IMR-90 (cell line): ENCODE results near the gene CFAP69. TPM values are rescaled to one million over a fixed set of nuclear protein-coding genes. Genes with fewer than 3 reads are reported as not detected.

Experiments
- ATAC-seq: fragments of 200-7000 bp; cut with Tn5 transposase; 2 replicates; pipeline ENCODE4 v1.9.1; 2020; ENCODE audit warnings: low read depth, mild to moderate bottlenecking, moderate library complexity
- BruUV-seq: library from RNA; stranded (reverse); fragments of 400-500 nt; replicated peaks from 2 replicates; lab custom pipeline; 2021; lab: Mats Ljungman, UMichigan
- CTCF ChIA-PET: fragments of 300-600 bp; formaldehyde crosslinking; extraction: SDS; loops from one replicate; lab custom pipeline; 2021; ENCODE audit warnings: antibody characterized with exemption; lab: Yijun Ruan, JAX
- POLR2A ChIA-PET: fragments of 300-600 bp; sonication (Branson Sonifier 250); formaldehyde crosslinking; loops from one replicate; lab custom pipeline; 2022; ENCODE audit warnings: antibody characterized with exemption; ENCODE audit not compliant: unreplicated experiment; lab: Charles Lee
- DNase-seq: peaks from one replicate; pipeline ENCODE4 v3.0.0; 2013
- H2AFZ ChIP-seq: replicated peaks from 2 replicates; pipeline ENCODE3; 2013; ENCODE audit warnings: low read length, mild to moderate bottlenecking; ENCODE audit not compliant: poor library complexity
- H2AK5ac ChIP-seq: 2 replicates; pipeline ENCODE4 v1.6.1; 2013; ENCODE audit warnings: low read depth, low read length, inconsistent platforms
- H2AK9ac ChIP-seq: replicated peaks from 2 replicates; pipeline ENCODE3; 2013; ENCODE audit warnings: mild to moderate bottlenecking, low read depth, low read length, moderate library complexity; ENCODE audit not compliant: poor library complexity
- H2BK120ac ChIP-seq: 2 replicates; pipeline ENCODE4 v1.6.1; 2013; ENCODE audit warnings: low read depth, low read length, inconsistent platforms
- H2BK15ac ChIP-seq: 3 replicates; pipeline ENCODE4 v1.6.1; 2013; ENCODE audit warnings: low read depth, low read length, inconsistent platforms
- H2BK20ac ChIP-seq: 2 replicates; pipeline ENCODE4 v1.6.1; 2013; ENCODE audit warnings: low read depth, mild to moderate bottlenecking, inconsistent platforms, low read length, moderate library complexity
- H2BK5ac ChIP-seq: 2 replicates; pipeline ENCODE4 v1.6.1; 2013; ENCODE audit warnings: mild to moderate bottlenecking, low read depth, low read length, inconsistent platforms; ENCODE audit not compliant: poor library complexity, severe bottlenecking
- H3K14ac ChIP-seq: replicated peaks from 2 replicates; pipeline ENCODE4 v1.6.1; 2013; ENCODE audit warnings: low read depth, low read length, inconsistent platforms
- H3K18ac ChIP-seq: 2 replicates; pipeline ENCODE4 v1.6.1; 2013; ENCODE audit warnings: low read depth, low read length, control low read depth
- H3K23ac ChIP-seq: 2 replicates; pipeline ENCODE4 v1.6.1; 2013; ENCODE audit warnings: low read depth, low read length, inconsistent platforms
- H3K27ac ChIP-seq: 2 replicates; pipeline ENCODE4 v1.5.1; 2013; ENCODE audit warnings: mild to moderate bottlenecking, control low read depth, low read length; ENCODE audit not compliant: insufficient read depth
- H3K27me3 ChIP-seq: 2 replicates; pipeline ENCODE4 v1.6.1; 2013; ENCODE audit warnings: low read length; ENCODE audit not compliant: control insufficient read depth, insufficient read depth
- H3K36me3 ChIP-seq: 2 replicates; pipeline ENCODE4 v1.6.1; 2013; ENCODE audit warnings: low read length, mixed read lengths; ENCODE audit not compliant: control insufficient read depth, insufficient read depth
- H3K4ac ChIP-seq: 2 replicates; pipeline ENCODE4 v1.6.1; 2013; ENCODE audit warnings: low read depth, low read length, inconsistent platforms
- H3K4me1 ChIP-seq: 2 replicates; pipeline ENCODE4 v1.6.1; 2013; ENCODE audit warnings: low read length, mixed read lengths; ENCODE audit not compliant: control insufficient read depth, insufficient read depth
- H3K4me2 ChIP-seq: 2 replicates; pipeline ENCODE4 v1.6.1; 2013; ENCODE audit warnings: low read depth, mild to moderate bottlenecking, control low read depth, low read length, moderate library complexity
- H3K4me3 ChIP-seq: 2 replicates; pipeline ENCODE4 v1.5.1; 2013; ENCODE audit warnings: low read depth, mild to moderate bottlenecking, control low read depth, low read length, moderate library complexity; ENCODE audit not compliant: insufficient read depth
- H3K56ac ChIP-seq: 2 replicates; pipeline ENCODE4 v1.6.1; 2013; ENCODE audit warnings: low read length, inconsistent platforms; ENCODE audit not compliant: insufficient read depth; ENCODE audit errors: extremely low read depth
- H3K79me1 ChIP-seq, 2 experiments: 2 replicates each; pipeline ENCODE4 v1.6.1; 2013; ENCODE audit warnings: low read length in 2 of 2, inconsistent platforms in 1 of 2, low read depth in 1 of 2
- H3K9ac ChIP-seq: 2 replicates; pipeline ENCODE4 v1.6.1; 2013; ENCODE audit warnings: low read depth, low read length, control low read depth
- H3K9me1 ChIP-seq: 2 replicates; pipeline ENCODE4 v1.6.1; 2013; ENCODE audit warnings: low read length, inconsistent platforms; ENCODE audit not compliant: insufficient read depth
- H3K9me3 ChIP-seq: 2 replicates; pipeline ENCODE4 v1.6.1; 2013; ENCODE audit warnings: low read length; ENCODE audit not compliant: control insufficient read depth, insufficient read depth
- H4K20me1 ChIP-seq: 2 replicates; pipeline ENCODE4 v1.6.1; 2013; ENCODE audit warnings: low read length, inconsistent platforms; ENCODE audit not compliant: insufficient read depth
- H4K5ac ChIP-seq: 2 replicates; pipeline ENCODE4 v1.6.1; 2013; ENCODE audit warnings: mild to moderate bottlenecking, low read depth, low read length, control low read depth
- H4K8ac ChIP-seq, 2 experiments: 2 replicates each; pipeline ENCODE4 v1.6.1; 2013; ENCODE audit warnings: low read depth in 2 of 2, low read length in 2 of 2, control low read depth in 1 of 2, inconsistent platforms in 1 of 2
- H4K91ac ChIP-seq: 2 replicates; pipeline ENCODE4 v1.6.1; 2013; ENCODE audit warnings: low read depth, low read length, inconsistent platforms; ENCODE audit not compliant: insufficient read depth
- BHLHE40 ChIP-seq: fragments of 150-350 bp; IDR thresholded peaks from 2 replicates; pipeline ENCODE4 v1.6.1; 2016; ENCODE audit warnings: mild to moderate bottlenecking, low read depth, low read length
- CEBPB ChIP-seq: IDR thresholded peaks from 2 replicates; pipeline ENCODE4 v1.6.1; 2012; ENCODE audit warnings: low read depth, low read length, improper control_type of control experiment
- CHD1 ChIP-seq: IDR thresholded peaks from 2 replicates; pipeline ENCODE4 v1.6.1; 2012; ENCODE audit warnings: low read depth, low read length, improper control_type of control experiment
- FOS ChIP-seq: fragments of 150-350 bp; IDR thresholded peaks from 2 replicates; pipeline ENCODE4 v1.6.1; 2016; ENCODE audit warnings: low read depth, low read length
- MAFK ChIP-seq: IDR thresholded peaks from 2 replicates; pipeline ENCODE4 v1.6.1; 2012; ENCODE audit warnings: low read depth, low read length, improper control_type of control experiment
- MAZ ChIP-seq: IDR thresholded peaks from 2 replicates; pipeline ENCODE4 v1.6.1; 2012; ENCODE audit warnings: low read depth, mild to moderate bottlenecking, low read length, improper control_type of control experiment, moderate library complexity, borderline replicate concordance
- MXI1 ChIP-seq: IDR thresholded peaks from 2 replicates; pipeline ENCODE4 v1.6.1; 2012; ENCODE audit warnings: low read depth, mild to moderate bottlenecking, low read length, moderate library complexity, borderline replicate concordance
- NFE2L2 ChIP-seq: fragments of 150-350 bp; IDR thresholded peaks from 2 replicates; pipeline ENCODE4 v1.6.1; 2016; ENCODE audit warnings: low read depth, mild to moderate bottlenecking, low read length
- POLR2A ChIP-seq: IDR thresholded peaks from 2 replicates; pipeline ENCODE4 v1.6.1; 2012; ENCODE audit warnings: mild to moderate bottlenecking, low read depth, low read length
- RAD21 ChIP-seq: IDR thresholded peaks from 2 replicates; pipeline ENCODE4 v1.6.1; 2012; ENCODE audit warnings: low read length, improper control_type of control experiment
- RCOR1 ChIP-seq: IDR thresholded peaks from 2 replicates; pipeline ENCODE4 v1.6.1; 2012; ENCODE audit warnings: mild to moderate bottlenecking, low read length, improper control_type of control experiment; ENCODE audit not compliant: insufficient replicate concordance
- RFX5 ChIP-seq: IDR thresholded peaks from 2 replicates; pipeline ENCODE4 v1.8.0; 2012; ENCODE audit warnings: low read depth, mild to moderate bottlenecking, low read length, moderate library complexity
- SMC3 ChIP-seq: fragments of 150-350 bp; IDR thresholded peaks from 2 replicates; pipeline ENCODE4 v1.6.1; 2016; ENCODE audit warnings: low read depth, mild to moderate bottlenecking, antibody characterized with exemption, low read length, moderate library complexity
- dilution Hi-C: fragments of 300-500 bp; cut with HindIII; formaldehyde crosslinking; loops from one replicate; pipeline ENCODE4 v1.14.3; 2018; ENCODE audit warnings: low sequenced_read_pairs; ENCODE audit not compliant: unreplicated experiment
- in situ Hi-C: fragments of 300-500 bp; cut with MboI; formaldehyde crosslinking; loops from 3 replicates; pipeline ENCODE4 v1.14.3; 2019; ENCODE audit warnings: low sequenced_read_pairs, inconsistent platforms, mixed read lengths
- intact Hi-C: fragments of 100-400 bp; cut with micrococcal nuclease; formaldehyde crosslinking; loops from 2 replicates; pipeline ENCODE4 v1.10.0; 2022
- polyA plus RNA-seq, 3 experiments: library from polyadenylated mRNA; depleted of rRNA; stranded (reverse); fragments of >200 nt; gene quantifications; 2 replicates each; pipeline ENCODE4 v1.2.3, GENCODE V29; 2012; ENCODE audit warnings: low replicate concordance in 1 of 3
- total RNA-seq: library from RNA; depleted of rRNA; stranded (reverse); fragments of >200 nt; gene quantifications from 2 replicates; pipeline ENCODE4 v1.2.3, GENCODE V29; 2012
- TF ChIP-seq, protein P1 (sequence below): conservative IDR thresholded peaks from 2 replicates; pipeline ENCODE4 v1.5.1; 2012; ENCODE audit warnings: mild to moderate bottlenecking, low read depth, low read length, improper control_type of control experiment
- TF ChIP-seq, protein P2 (sequence below): fragments of 150-350 bp; IDR thresholded peaks from 2 replicates; pipeline ENCODE4 v1.6.1; 2017; ENCODE audit warnings: mild to moderate bottlenecking, antibody characterized with exemption, low read length, low read depth
- TF ChIP-seq, protein P3 (sequence below): fragments of 150-350 bp; IDR thresholded peaks from 2 replicates; pipeline ENCODE4 v1.6.1; 2016; ENCODE audit warnings: low read depth, mild to moderate bottlenecking, low read length, moderate library complexity, borderline replicate concordance

CFAP69 gene
- total and polyA plus RNA-seq, 2 of the 4 experiments (the other 2 are of a cell fraction) = 0.72 to 0.86 TPM

DNA sequence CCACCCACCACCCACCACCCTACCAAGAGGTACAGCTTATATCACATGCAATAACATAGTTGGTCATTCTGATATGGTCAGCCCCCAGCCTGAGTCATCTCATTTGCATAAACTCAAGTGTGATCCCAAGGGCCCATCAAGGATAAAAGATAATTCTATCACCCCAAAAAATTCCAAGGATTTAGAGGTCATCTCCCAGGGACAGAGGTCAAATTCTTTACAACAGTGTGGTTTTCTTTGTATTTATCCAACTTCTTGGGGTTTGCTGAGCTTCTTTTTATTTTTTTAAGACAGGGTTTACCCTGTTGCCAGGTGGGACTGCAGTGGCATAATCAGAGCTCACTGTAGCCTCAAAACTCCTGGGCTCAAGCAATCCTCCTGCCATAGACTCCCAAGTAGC, 92.1 kb downstream of the CFAP69 start:
- Histone ChIP-seq H3K27ac (no peak overlapping the region), H2BK120ac (no peak overlapping the region), H2AK5ac (no peak overlapping the region), H2BK20ac (no peak overlapping the region), H3K4me3 (no peak overlapping the region), H3K14ac (no peak overlapping the region), H3K36me3 (no peaks in the 10 kb centered on the region), H3K9ac (no peak overlapping the region), H3K23ac (no peak overlapping the region), H2BK5ac (no peak overlapping the region), H4K20me1 (no peaks in the 10 kb centered on the region), H3K27me3 (peaks cover under 1% of the 10 kb centered on the region; the same call in 1 of the 2 replicates), H3K56ac (no peak overlapping the region), H4K5ac (no peak overlapping the region), H3K9me3 (no peaks in the 10 kb centered on the region), H4K91ac (no peak overlapping the region), H2AFZ (no peak overlapping the region), H2BK15ac (no peak overlapping the region), H3K4me1 (no peaks in the 10 kb centered on the region), H3K18ac (no peak overlapping the region), H2AK9ac (no peak overlapping the region), H3K4ac (no peak overlapping the region), H3K9me1 (no peaks in the 10 kb centered on the region), H3K79me1 (no peaks in the 10 kb centered on the region), H3K4me2 (no peak overlapping the region), H4K8ac (no peak overlapping the region)
- dilution Hi-C loops (no loop called here), in situ Hi-C loops (no loop called here), intact Hi-C loops (no loop called here)
- BruUV-seq = no TSS peak
- ATAC-seq (peak; percentile 27; the same call in 1 of the 2 replicates), DNase-seq (no peak)
- TF ChIP-seq SMC3 (no peak), CHD1 (no peak), MXI1 (no peak), BHLHE40 (no peak), NFE2L2 (no peak), RFX5 (no peak), RCOR1 (no peak), CEBPB (no peak), POLR2A (no peak), MAFK (no peak), FOS (no peak), MAZ (no peak), RAD21 (no peak)
- TF ChIP-seq, protein P1, sequence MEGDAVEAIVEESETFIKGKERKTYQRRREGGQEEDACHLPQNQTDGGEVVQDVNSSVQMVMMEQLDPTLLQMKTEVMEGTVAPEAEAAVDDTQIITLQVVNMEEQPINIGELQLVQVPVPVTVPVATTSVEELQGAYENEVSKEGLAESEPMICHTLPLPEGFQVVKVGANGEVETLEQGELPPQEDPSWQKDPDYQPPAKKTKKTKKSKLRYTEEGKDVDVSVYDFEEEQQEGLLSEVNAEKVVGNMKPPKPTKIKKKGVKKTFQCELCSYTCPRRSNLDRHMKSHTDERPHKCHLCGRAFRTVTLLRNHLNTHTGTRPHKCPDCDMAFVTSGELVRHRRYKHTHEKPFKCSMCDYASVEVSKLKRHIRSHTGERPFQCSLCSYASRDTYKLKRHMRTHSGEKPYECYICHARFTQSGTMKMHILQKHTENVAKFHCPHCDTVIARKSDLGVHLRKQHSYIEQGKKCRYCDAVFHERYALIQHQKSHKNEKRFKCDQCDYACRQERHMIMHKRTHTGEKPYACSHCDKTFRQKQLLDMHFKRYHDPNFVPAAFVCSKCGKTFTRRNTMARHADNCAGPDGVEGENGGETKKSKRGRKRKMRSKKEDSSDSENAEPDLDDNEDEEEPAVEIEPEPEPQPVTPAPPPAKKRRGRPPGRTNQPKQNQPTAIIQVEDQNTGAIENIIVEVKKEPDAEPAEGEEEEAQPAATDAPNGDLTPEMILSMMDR = no peak
- TF ChIP-seq, protein P2, sequence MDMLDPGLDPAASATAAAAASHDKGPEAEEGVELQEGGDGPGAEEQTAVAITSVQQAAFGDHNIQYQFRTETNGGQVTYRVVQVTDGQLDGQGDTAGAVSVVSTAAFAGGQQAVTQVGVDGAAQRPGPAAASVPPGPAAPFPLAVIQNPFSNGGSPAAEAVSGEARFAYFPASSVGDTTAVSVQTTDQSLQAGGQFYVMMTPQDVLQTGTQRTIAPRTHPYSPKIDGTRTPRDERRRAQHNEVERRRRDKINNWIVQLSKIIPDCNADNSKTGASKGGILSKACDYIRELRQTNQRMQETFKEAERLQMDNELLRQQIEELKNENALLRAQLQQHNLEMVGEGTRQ = no peak
- TF ChIP-seq, protein P3, sequence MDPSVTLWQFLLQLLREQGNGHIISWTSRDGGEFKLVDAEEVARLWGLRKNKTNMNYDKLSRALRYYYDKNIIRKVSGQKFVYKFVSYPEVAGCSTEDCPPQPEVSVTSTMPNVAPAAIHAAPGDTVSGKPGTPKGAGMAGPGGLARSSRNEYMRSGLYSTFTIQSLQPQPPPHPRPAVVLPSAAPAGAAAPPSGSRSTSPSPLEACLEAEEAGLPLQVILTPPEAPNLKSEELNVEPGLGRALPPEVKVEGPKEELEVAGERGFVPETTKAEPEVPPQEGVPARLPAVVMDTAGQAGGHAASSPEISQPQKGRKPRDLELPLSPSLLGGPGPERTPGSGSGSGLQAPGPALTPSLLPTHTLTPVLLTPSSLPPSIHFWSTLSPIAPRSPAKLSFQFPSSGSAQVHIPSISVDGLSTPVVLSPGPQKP = no peak
- ChIA-PET CTCF (no interaction called here), POLR2A (no interaction called here)
